Central memory CD8-positive, alpha-beta T cell (primary cell): ENCODE measurements around the gene CHML.

Experiments
- ATAC-seq: fragments of 150-1000 bp; cut with Tn5 transposase; replicated peaks from 2 replicates; pipeline ENCODE4 v1.10.0; 2022; ENCODE audit warnings: mild to moderate bottlenecking, moderate FRiP score, moderate number of reproducible peaks; ENCODE audit not compliant: poor library complexity, severe bottlenecking; ENCODE audit errors: extremely low read depth
- DNase-seq, 2 donors: peaks; one replicate each; pipeline ENCODE4 v3.0.0; 2021; ENCODE audit warnings: low spot score in 2 of 2
- H3K27ac Mint-ChIP-seq: one replicate; pipeline ENCODE4 v1.8.0; 2022; ENCODE audit warnings: low read depth, mild to moderate bottlenecking, moderate library complexity, mixed read lengths
- H3K27me3 Mint-ChIP-seq: one replicate; pipeline ENCODE4 v1.8.0; 2022; ENCODE audit warnings: mixed read lengths
- H3K36me3 Mint-ChIP-seq: one replicate; pipeline ENCODE4 v1.8.0; 2022; ENCODE audit warnings: mild to moderate bottlenecking, moderate library complexity, mixed read lengths; ENCODE audit not compliant: insufficient read depth
- H3K4me1 Mint-ChIP-seq: one replicate; pipeline ENCODE4 v1.8.0; 2022; ENCODE audit warnings: mixed read lengths
- H3K4me3 Mint-ChIP-seq: one replicate; pipeline ENCODE4 v1.8.0; 2022; ENCODE audit warnings: mild to moderate bottlenecking, moderate library complexity, mixed read lengths
- H3K9me3 Mint-ChIP-seq: one replicate; pipeline ENCODE4 v1.8.0; 2022; ENCODE audit warnings: mixed read lengths

The CHML gene

DNA sequence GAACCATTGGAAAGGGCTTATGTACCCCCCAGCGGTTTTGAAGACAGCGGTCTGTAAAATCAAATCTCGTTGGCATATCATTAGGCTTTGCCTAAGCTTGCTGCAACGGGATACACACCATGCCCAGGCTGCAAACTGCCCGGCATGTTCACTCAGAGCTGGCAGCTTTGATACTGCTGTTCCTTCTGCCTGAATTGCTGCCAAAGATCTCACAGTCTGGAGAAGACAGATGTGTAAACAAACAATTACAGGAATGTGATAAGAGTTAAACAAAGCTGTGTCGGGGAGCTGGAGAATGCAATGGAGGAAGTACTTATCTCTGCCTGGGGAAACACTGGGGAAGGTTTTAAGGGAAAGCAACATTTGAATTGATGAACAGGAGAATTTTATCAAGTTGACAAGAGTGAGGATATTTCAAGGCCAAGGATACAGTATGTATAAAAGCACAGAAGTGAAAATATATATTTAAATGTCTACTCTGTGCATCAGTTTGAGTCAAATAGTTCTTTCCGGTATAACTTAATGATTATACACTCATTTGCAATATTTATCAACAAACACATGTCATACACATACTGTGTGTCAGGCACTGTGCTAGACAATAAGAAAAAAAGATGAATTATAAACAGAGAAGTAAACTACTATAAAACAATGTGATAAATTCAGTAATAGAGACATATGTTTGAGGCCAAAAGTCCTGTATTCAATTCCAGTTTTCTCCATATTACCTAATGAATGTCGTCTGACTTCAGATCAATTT, 29.9 kb downstream of the CHML start:
- no peaks in the 10 kb centered on the region for H3K4me1 Mint-ChIP-seq
- H3K36me3 Mint-ChIP-seq = no peaks in the 10 kb centered on the region
- no peaks in the 10 kb centered on the region for H3K9me3 Mint-ChIP-seq
- no peak overlapping the region for H3K27ac Mint-ChIP-seq
- DNase-seq = no peak
- H3K27me3 Mint-ChIP-seq = no peaks in the 10 kb centered on the region
- ATAC-seq = no peak
- no peak overlapping the region for H3K4me3 Mint-ChIP-seq

- DNase-seq (no peak), ATAC-seq (no peak)
- Mint-ChIP-seq H3K27ac (no peak overlapping the region), H3K27me3 (no peaks in the 10 kb centered on the region), H3K4me1 (no peaks in the 10 kb centered on the region), H3K4me3 (no peak overlapping the region), H3K9me3 (no peaks in the 10 kb centered on the region), H3K36me3 (no peaks in the 10 kb centered on the region)
Measured at GRCh38 chr1:241608379-241609033, 31.7 kb downstream of the CHML start.

GRCh38 chr1:241607497-241607896, 32.7 kb downstream of the CHML start:
- no peak for DNase-seq
- Mint-ChIP-seq H3K9me3 (no peaks in the 10 kb centered on the region), H3K4me3 (no peak overlapping the region), H3K36me3 (no peaks in the 10 kb centered on the region), H3K4me1 (no peaks in the 10 kb centered on the region), H3K27me3 (no peaks in the 10 kb centered on the region), H3K27ac (no peak overlapping the region)
- no peak for ATAC-seq

GRCh38 chr1:241606544-241606943, 33.6 kb downstream of the CHML start:
- Mint-ChIP-seq H3K36me3 (no peaks in the 10 kb centered on the region), H3K9me3 (no peaks in the 10 kb centered on the region), H3K4me3 (no peak overlapping the region), H3K27me3 (no peaks in the 10 kb centered on the region), H3K4me1 (no peaks in the 10 kb centered on the region), H3K27ac (no peak overlapping the region)
- no peak for ATAC-seq
- no peak for DNase-seq

DNA sequence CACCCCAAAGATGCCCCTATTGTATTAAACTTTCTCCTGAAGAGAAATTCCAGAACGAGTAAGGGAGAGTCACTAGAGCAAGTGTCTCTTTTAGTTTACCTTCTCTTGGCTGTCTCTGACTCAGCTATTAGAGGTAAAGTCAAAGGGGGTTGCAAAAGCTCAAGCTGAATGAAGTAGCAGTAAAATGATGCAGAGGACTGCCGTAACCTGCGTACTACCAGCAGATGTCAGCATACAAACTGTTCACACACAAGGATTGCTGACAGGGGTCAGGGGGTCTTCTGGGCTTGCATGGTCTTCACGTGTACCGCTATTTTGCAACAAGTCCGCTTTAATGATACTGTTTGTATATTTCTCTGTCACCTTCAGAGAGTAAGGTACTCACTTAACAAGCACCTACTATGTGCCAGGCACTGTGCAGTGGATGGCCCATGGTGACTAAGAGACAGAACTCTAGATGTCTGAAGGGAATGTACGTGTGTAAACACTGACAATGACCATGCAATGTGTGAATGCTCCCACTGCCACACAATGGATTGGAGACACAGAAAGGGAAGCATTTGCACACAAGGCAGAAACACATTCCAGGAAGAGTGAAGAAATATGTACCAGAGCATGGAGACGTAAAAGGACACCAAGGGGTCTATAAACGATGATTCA, 34.9 kb downstream of the CHML start:
- no peak for DNase-seq
- no peaks in the 10 kb centered on the region for H3K27me3 Mint-ChIP-seq
- no peak overlapping the region for H3K27ac Mint-ChIP-seq
- no peak overlapping the region for H3K4me3 Mint-ChIP-seq
- ATAC-seq = no peak
- H3K9me3 Mint-ChIP-seq = no peaks in the 10 kb centered on the region
- H3K36me3 Mint-ChIP-seq = no peaks in the 10 kb centered on the region
- H3K4me1 Mint-ChIP-seq = no peaks in the 10 kb centered on the region

DNA sequence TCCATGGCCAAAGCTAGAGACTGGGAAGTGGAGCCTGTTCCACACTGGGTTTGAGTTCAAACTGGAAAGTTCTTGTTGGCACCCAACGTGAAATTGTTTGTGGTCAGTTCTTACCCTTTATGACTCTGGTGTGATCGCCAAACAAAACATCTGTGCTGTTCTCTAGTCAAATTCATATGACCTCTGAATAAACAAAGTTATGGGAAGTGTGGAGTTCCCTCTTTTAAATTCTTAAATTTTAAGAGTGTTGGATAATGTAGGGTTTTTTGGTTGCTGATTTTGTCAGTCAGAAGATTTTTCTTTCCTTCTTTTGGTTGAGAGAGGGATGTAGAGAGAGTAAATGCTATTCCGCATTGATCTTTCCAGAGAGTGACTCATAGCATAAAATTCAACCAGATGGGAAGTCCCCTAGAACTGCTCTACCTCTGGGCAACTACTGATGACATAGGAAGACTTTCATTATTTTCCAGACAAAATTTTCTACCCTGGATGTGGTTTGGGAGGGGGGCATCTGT, 36.4 kb downstream of the CHML start:
- no peaks in the 10 kb centered on the region for H3K27me3 Mint-ChIP-seq
- no peak overlapping the region for H3K4me3 Mint-ChIP-seq
- DNase-seq (no peak), ATAC-seq (no peak)
- no peak overlapping the region for H3K27ac Mint-ChIP-seq
- H3K36me3 Mint-ChIP-seq = no peaks in the 10 kb centered on the region
- no peaks in the 10 kb centered on the region for H3K9me3 Mint-ChIP-seq
- no peaks in the 10 kb centered on the region for H3K4me1 Mint-ChIP-seq

DNA sequence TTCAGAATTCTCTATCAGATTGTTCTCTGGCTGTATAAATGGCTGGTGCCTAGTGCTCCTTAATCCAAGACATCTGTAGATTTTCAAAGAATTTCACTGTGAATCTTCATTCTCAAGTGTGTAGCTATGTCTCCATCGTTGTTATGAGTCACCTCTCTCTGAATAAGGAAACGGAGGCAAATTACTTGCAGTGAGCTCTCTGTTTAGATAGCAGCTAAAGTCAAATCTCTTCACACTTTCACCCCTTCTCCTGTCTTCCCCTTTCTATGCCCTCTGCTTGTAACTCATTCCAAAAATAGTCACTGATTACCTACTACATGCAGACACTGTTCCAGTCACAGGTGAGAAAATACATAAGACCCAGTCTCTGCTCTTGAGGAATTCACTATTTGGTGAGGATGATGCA, 39.7 kb downstream of the CHML start:
- H3K27me3 Mint-ChIP-seq = no peaks in the 10 kb centered on the region
- DNase-seq (no peak), ATAC-seq (no peak)
- peaks cover 3% of the 10 kb centered on the region for H3K36me3 Mint-ChIP-seq
- no peak overlapping the region for H3K27ac Mint-ChIP-seq
- no peaks in the 10 kb centered on the region for H3K4me1 Mint-ChIP-seq
- H3K9me3 Mint-ChIP-seq = no peaks in the 10 kb centered on the region
- H3K4me3 Mint-ChIP-seq = no peak overlapping the region

GRCh38 chr1:241598249-241598648, 41.9 kb downstream of the CHML start:
- ATAC-seq (no peak), DNase-seq (no peak)
- no peak overlapping the region for H3K27ac Mint-ChIP-seq
- no peak overlapping the region for H3K4me3 Mint-ChIP-seq
- H3K4me1 Mint-ChIP-seq = no peaks in the 10 kb centered on the region
- peaks cover 3% of the 10 kb centered on the region for H3K36me3 Mint-ChIP-seq
- no peaks in the 10 kb centered on the region for H3K27me3 Mint-ChIP-seq
- no peaks in the 10 kb centered on the region for H3K9me3 Mint-ChIP-seq

GRCh38 chr1:241596633-241597032, 43.5 kb downstream of the CHML start:
- H3K4me1 Mint-ChIP-seq = no peaks in the 10 kb centered on the region
- H3K36me3 Mint-ChIP-seq = peaks cover 3% of the 10 kb centered on the region
- no peak overlapping the region for H3K27ac Mint-ChIP-seq
- no peaks in the 10 kb centered on the region for H3K9me3 Mint-ChIP-seq
- H3K4me3 Mint-ChIP-seq = no peak overlapping the region
- DNase-seq (no peak), ATAC-seq (no peak)
- H3K27me3 Mint-ChIP-seq = no peaks in the 10 kb centered on the region

- Mint-ChIP-seq H3K4me3 (no peak overlapping the region), H3K27me3 (no peaks in the 10 kb centered on the region), H3K4me1 (no peaks in the 10 kb centered on the region), H3K9me3 (no peaks in the 10 kb centered on the region), H3K36me3 (peaks cover 5% of the 10 kb centered on the region), H3K27ac (no peak overlapping the region)
- no peak for ATAC-seq
- no peak for DNase-seq
Measured at GRCh38 chr1:241593186-241593585, 47.0 kb downstream of the CHML start.

DNA sequence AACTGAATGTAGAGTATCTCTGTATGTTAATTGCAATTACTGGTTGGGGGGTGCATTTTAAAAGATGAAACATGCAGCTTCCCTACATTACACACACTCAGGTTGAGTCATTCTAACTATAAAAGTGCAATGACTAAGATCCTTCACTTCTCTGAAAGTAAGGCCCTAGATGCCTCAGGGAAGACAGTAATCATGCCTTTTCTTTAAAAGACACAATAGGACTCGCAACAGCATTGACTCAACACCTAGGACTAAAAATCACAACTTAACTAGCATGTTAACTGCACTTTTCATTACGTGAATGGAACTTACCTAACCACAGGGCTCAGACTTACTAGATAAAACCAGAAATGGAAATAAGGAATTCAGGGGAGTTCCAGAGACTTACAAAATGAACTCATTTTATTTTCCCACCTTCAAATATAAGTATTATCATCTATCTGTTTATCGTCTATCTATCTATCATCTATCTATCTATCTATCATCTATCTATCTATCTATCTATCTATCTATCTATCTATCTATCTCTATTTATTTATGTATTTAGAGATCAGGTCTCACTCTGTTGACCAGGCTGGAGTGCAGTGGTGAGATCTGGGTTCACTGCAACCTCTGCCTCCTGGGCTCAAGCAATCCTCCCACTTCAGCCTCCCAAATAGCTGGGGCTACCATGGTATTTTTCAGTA, 47.8 kb downstream of the CHML start:
- no peaks in the 10 kb centered on the region for H3K27me3 Mint-ChIP-seq
- no peak overlapping the region for H3K27ac Mint-ChIP-seq
- no peaks in the 10 kb centered on the region for H3K4me1 Mint-ChIP-seq
- ATAC-seq (no peak), DNase-seq (no peak)
- no peaks in the 10 kb centered on the region for H3K9me3 Mint-ChIP-seq
- peaks cover 5% of the 10 kb centered on the region for H3K36me3 Mint-ChIP-seq
- H3K4me3 Mint-ChIP-seq = no peak overlapping the region

DNA sequence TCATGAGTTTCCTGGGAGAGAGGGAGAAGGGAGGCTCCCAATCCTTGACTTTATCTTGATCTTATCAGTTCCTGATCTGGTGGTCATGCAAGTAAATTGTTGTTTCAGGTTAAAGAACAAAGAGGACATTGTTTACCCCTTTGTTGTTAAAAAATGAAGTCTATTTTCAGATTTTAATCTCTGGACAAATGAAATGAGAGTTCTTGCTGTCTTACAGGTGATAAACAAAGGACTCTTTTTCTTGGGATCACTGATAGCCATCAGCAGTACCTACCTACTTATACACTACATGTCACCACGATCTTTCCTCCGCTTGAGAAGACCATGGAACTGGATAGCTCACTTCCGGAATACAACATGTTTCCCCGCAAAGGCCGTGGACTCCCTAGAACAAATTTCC, 48.4 kb downstream of the CHML start:
- H3K27ac Mint-ChIP-seq = no peak overlapping the region
- DNase-seq (no peak), ATAC-seq (no peak)
- no peaks in the 10 kb centered on the region for H3K9me3 Mint-ChIP-seq
- H3K4me1 Mint-ChIP-seq = no peaks in the 10 kb centered on the region
- H3K4me3 Mint-ChIP-seq = no peak overlapping the region
- peaks cover 4% of the 10 kb centered on the region for H3K36me3 Mint-ChIP-seq
- no peaks in the 10 kb centered on the region for H3K27me3 Mint-ChIP-seq
